GM12878 (cell line): ENCODE measurements around the gene GFRA1. TPM values are rescaled to one million over a fixed set of nuclear protein-coding genes. Genes with fewer than 3 reads are reported as not detected.

ENCODE experiments used
- JUND ChIP-seq: IDR thresholded peaks from 2 replicates; pipeline ENCODE4 v1.6.1; 2012; ENCODE audit warnings: low read depth, mild to moderate bottlenecking, low read length, improper control_type of control experiment, moderate library complexity
- MYB ChIP-seq: fragments of 150-350 bp; IDR thresholded peaks from 2 replicates; pipeline ENCODE4 v1.6.1; 2014; ENCODE audit warnings: mild to moderate bottlenecking, low read depth, low read length, borderline replicate concordance
- POLR2AphosphoS5 ChIP-seq: IDR thresholded peaks from 2 replicates; pipeline ENCODE4 v1.6.1; 2011; ENCODE audit warnings: mild to moderate bottlenecking, low read length, inconsistent platforms
- STAT3 ChIP-seq: IDR thresholded peaks from 2 replicates; pipeline ENCODE4 v1.6.1; 2011; ENCODE audit warnings: low read depth, low read length, improper control_type of control experiment
- polyA plus RNA-seq, 11 experiments: library from polyadenylated mRNA; depleted of rRNA in 4 of 11; unstranded in 6 of 11; stranded (reverse) in 5 of 11; fragments of >200 nt; fragmentation: Nextera tagmentation in 4 of 11; fragmentation: Illumina TruSeq in 1 of 11; extraction: Ambion mirVana in 4 of 11; extraction: Trizol in 1 of 11; gene quantifications; 1 replicate in 1 of 11; 2 replicates in 10 of 11; pipeline versions ENCODE4 v1.2.1 to v1.2.3, GENCODE V29; 2011 to 2016; ENCODE audit warnings: inconsistent platforms in 2 of 11, missing spikeins in 2 of 11, low read depth in 1 of 11
- total RNA-seq, 4 experiments: library from RNA; depleted of rRNA in 3 of 4; stranded (reverse); fragments of >200 nt in 3 of 4; fragmentation: Illumina TruSeq in 1 of 4; extraction: Trizol in 1 of 4; gene quantifications; 2 replicates each; pipeline versions ENCODE4 v1.2.1 to v1.2.3, GENCODE V29; 2013 to 2021
- TF ChIP-seq, protein P1 (sequence below): IDR thresholded peaks from 2 replicates; pipeline ENCODE4 v1.6.1; 2012; ENCODE audit warnings: mild to moderate bottlenecking, low read depth, low read length
- TF ChIP-seq, protein P2 (sequence below): IDR thresholded peaks from 2 replicates; pipeline ENCODE4 v1.6.1; 2012; ENCODE audit warnings: improper control_type of control experiment, low read depth, low read length; ENCODE audit not compliant: insufficient replicate concordance

The GFRA1 gene
- total and polyA plus RNA-seq, 10 of the 15 experiments (the other 5 are each of a cell fraction or from before 2014, with no cell fraction given), result 0.05 to 0.19 TPM; not detected in 8

DNA sequence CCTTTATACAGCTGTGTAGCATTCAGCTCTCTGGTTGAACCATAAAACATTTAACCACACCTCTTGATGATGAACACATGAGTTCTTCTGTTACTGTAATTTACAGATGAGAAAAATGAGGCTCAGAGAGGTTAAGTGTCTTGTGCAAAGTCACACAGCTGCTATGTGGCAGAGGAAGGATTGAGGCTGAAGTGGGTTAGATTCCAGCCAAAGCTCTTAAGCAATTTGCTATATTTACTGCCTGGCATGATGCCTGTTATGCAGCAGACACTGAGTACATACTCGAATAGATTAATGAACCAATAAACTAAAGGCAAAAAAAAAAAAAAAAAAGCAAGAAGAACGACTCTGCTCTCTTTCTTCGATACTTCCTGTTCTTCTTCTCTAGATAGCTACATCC is 35.7 kb downstream of the GFRA1 start (continued):
- TF ChIP-seq, protein P1, sequence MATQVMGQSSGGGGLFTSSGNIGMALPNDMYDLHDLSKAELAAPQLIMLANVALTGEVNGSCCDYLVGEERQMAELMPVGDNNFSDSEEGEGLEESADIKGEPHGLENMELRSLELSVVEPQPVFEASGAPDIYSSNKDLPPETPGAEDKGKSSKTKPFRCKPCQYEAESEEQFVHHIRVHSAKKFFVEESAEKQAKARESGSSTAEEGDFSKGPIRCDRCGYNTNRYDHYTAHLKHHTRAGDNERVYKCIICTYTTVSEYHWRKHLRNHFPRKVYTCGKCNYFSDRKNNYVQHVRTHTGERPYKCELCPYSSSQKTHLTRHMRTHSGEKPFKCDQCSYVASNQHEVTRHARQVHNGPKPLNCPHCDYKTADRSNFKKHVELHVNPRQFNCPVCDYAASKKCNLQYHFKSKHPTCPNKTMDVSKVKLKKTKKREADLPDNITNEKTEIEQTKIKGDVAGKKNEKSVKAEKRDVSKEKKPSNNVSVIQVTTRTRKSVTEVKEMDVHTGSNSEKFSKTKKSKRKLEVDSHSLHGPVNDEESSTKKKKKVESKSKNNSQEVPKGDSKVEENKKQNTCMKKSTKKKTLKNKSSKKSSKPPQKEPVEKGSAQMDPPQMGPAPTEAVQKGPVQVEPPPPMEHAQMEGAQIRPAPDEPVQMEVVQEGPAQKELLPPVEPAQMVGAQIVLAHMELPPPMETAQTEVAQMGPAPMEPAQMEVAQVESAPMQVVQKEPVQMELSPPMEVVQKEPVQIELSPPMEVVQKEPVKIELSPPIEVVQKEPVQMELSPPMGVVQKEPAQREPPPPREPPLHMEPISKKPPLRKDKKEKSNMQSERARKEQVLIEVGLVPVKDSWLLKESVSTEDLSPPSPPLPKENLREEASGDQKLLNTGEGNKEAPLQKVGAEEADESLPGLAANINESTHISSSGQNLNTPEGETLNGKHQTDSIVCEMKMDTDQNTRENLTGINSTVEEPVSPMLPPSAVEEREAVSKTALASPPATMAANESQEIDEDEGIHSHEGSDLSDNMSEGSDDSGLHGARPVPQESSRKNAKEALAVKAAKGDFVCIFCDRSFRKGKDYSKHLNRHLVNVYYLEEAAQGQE, result no peak
- TF ChIP-seq POLR2AphosphoS5 (no peak), MYB (no peak), JUND (no peak), STAT3 (no peak)
- TF ChIP-seq, protein P2, sequence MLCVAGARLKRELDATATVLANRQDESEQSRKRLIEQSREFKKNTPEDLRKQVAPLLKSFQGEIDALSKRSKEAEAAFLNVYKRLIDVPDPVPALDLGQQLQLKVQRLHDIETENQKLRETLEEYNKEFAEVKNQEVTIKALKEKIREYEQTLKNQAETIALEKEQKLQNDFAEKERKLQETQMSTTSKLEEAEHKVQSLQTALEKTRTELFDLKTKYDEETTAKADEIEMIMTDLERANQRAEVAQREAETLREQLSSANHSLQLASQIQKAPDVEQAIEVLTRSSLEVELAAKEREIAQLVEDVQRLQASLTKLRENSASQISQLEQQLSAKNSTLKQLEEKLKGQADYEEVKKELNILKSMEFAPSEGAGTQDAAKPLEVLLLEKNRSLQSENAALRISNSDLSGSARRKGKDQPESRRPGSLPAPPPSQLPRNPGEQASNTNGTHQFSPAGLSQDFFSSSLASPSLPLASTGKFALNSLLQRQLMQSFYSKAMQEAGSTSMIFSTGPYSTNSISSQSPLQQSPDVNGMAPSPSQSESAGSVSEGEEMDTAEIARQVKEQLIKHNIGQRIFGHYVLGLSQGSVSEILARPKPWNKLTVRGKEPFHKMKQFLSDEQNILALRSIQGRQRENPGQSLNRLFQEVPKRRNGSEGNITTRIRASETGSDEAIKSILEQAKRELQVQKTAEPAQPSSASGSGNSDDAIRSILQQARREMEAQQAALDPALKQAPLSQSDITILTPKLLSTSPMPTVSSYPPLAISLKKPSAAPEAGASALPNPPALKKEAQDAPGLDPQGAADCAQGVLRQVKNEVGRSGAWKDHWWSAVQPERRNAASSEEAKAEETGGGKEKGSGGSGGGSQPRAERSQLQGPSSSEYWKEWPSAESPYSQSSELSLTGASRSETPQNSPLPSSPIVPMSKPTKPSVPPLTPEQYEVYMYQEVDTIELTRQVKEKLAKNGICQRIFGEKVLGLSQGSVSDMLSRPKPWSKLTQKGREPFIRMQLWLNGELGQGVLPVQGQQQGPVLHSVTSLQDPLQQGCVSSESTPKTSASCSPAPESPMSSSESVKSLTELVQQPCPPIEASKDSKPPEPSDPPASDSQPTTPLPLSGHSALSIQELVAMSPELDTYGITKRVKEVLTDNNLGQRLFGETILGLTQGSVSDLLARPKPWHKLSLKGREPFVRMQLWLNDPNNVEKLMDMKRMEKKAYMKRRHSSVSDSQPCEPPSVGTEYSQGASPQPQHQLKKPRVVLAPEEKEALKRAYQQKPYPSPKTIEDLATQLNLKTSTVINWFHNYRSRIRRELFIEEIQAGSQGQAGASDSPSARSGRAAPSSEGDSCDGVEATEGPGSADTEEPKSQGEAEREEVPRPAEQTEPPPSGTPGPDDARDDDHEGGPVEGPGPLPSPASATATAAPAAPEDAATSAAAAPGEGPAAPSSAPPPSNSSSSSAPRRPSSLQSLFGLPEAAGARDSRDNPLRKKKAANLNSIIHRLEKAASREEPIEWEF, result no peak
